ENCODE data around the gene PDE1C.

Gene PDE1C

GRCh38 chr7:31741852-31742251, 328.4 kb downstream of the PDE1C start:
- TF ChIP-seq ZFX (IDR thresholded peaks at IDR 0.05; ENCODE audit: borderline replicate concordance) (no peak), CTCF (IDR thresholded peaks at IDR 0.05) (no peak)
- H3K27ac ChIP-seq: no peak overlapping the region

GRCh38 chr7:31735991-31736982, 333.9 kb downstream of the PDE1C start:
- H3K27ac ChIP-seq: no peak overlapping the region
- TF ChIP-seq ZFX (IDR thresholded peaks at IDR 0.05; ENCODE audit: borderline replicate concordance) (no peak), CTCF (IDR thresholded peaks at IDR 0.05) (peak; percentile 94)

DNA sequence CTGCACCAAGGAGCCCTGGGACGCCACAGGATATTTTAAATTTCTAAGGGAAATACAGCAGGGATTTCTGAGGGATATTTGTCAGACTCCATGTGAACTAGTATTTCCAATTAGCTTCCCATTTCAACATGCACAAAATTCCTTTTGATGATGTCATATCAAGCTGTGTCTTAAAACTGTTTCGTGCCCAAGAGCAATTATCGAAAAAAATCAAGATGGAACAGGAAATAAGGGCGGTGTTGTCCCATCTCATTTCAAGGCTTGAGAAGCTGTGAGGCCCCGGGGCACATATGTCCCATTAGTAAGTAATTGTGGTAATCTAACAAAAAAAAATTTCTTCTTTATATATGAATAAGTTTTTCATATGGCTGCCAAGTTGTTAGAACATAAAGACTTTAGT, 335.8 kb downstream of the PDE1C start:
- no peak overlapping the region for H3K27ac ChIP-seq
- no peak for TF ChIP-seq ZFX (IDR thresholded peaks at IDR 0.05; ENCODE audit: borderline replicate concordance)
- no peak for TF ChIP-seq CTCF (IDR thresholded peaks at IDR 0.05)

DNA sequence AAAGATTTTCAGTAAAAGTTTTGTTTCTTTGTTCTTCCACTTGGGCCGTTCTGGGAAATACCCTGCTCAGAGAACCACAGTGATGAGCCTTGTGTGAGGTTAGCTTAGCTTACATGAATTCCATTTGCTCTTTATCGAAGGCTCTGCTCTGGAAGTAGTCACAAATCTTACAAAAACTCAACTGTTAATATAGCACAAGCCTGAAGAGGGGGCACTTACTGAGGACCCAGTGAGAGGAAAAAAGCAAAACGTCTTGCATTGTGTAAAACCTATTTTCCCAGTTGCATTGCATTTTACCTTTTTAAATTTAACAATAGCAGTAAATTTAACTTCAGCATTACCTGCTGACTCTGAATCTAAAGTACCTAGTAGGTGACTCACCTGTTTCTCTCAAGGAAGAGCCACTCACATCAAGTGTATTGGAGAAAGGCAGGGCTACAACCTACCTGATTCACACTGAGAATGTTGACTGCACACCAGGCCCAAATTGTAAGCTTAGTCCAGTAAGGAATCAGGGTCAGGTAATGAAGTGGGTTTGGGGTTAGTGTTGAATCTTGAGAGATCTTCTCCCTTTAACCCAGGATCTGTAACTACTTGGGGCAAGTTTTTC, 340.9 kb downstream of the PDE1C start:
- 0 out of 2 replicates have a peak, but pooled peaks have one; percentile 1 for TF ChIP-seq CTCF (IDR thresholded peaks at IDR 0.05)
- no peak for TF ChIP-seq ZFX (IDR thresholded peaks at IDR 0.05; ENCODE audit: borderline replicate concordance)
- no peak overlapping the region for H3K27ac ChIP-seq

DNA sequence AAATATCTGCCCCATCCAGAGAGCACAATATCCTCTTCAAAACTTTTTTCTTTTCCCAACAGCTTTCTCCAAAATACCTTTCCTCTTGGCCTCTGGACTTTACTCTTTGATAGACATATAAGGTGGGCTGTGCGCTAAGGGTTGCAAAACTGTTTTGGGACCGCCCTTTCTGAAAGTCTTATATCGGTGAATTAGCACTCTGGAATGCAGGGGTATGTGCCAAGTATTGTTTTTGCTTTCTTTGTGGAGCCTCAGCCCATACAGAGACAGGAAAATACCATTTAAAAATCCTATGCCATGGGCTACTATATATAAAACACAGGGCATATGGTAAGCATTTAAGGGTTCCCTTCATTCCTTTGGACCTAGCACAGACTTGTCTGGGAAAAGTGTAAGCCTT, 345.5 kb downstream of the PDE1C start:
- TF ChIP-seq ZFX (IDR thresholded peaks at IDR 0.05; ENCODE audit: borderline replicate concordance): no peak
- no peak for TF ChIP-seq CTCF (IDR thresholded peaks at IDR 0.05)

DNA sequence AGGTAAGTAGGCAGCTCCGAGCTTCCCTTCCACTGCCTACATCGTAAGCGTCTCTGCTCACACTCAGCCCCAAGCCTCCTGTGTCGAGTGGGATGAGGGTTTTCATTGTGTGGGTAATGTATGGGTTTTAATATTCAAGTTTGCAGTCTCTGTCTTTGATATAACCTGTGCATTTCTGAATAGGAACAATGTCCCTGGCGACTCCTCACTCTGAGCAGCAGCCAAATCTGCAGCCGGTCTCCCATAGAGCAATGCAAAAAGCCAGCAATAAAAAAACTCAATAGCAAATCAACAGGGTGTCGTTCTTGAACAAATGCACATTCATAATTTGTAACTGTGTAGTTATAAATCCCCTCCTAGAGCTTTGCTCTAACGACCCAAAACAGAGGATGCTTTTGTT, 349.8 kb downstream of the PDE1C start:
- no peak overlapping the region for H3K27ac ChIP-seq
- no peak for TF ChIP-seq CTCF (IDR thresholded peaks at IDR 0.05)
- no peak for TF ChIP-seq ZFX (IDR thresholded peaks at IDR 0.05; ENCODE audit: borderline replicate concordance)

More for the DNA sequence above, 345.5 kb downstream of the PDE1C start:
- no peak overlapping the region for H3K27ac ChIP-seq

- TF ChIP-seq ZFX (IDR thresholded peaks at IDR 0.05; ENCODE audit: borderline replicate concordance): no peak
- no peak for TF ChIP-seq CTCF (IDR thresholded peaks at IDR 0.05)
- H3K27ac ChIP-seq: no peak overlapping the region
Observed at GRCh38 chr7:31716355-31716754, 353.9 kb downstream of the PDE1C start.
